HG03571 (cell line): ENCODE measurements around the gene KIN.
"Not testable (repeated sequence)": the region's sequence is repeated elsewhere in the genome, so short reads cannot be mapped to it uniquely, and the experiment has no call there.

Source experiments
- ATAC-seq: cut with Tn5 transposase; IDR thresholded peaks from one replicate; pipeline ENCODE4 v1.9.1; 2021; ENCODE audit not compliant: unreplicated experiment

The KIN gene, protein sequence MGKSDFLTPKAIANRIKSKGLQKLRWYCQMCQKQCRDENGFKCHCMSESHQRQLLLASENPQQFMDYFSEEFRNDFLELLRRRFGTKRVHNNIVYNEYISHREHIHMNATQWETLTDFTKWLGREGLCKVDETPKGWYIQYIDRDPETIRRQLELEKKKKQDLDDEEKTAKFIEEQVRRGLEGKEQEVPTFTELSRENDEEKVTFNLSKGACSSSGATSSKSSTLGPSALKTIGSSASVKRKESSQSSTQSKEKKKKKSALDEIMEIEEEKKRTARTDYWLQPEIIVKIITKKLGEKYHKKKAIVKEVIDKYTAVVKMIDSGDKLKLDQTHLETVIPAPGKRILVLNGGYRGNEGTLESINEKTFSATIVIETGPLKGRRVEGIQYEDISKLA

DNA sequence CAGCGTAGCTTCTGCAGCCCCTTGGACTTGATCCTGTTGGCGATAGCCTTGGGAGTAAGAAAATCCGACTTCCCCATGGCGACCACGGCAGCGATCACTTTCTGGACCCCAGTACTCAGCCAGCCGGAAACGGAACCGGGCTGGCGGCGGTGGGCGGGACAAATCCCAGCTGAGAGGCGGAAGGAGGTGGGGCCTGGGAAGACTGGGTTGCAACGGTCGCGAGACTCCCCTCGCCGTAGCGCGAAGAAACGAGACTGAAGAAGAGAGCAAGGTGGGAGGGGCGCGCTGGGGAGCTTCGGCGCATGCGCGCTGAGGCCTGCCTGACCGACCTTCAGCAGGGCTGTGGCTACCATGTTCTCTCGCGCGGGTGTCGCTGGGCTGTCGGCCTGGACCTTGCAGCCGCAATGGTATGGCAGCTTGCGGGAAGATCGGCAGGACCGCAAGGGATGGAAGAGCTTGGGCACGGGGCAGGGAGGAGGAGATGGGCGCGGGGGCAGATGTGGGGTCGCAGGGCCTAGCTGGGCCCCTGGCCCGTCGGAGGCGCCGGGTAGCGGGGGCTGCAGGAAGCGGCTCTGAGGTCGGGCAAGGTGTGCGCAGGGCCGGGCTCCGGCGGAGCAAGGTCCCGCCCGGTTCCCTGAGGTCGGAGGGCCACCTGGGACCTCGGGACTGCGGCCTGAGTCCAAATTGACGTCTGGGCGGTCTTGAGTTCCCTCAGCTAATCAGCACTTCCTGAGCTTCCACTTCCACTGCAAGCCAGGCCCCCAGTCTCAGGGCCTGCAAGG lies at the start of gene KIN, which contains the start of gene ATP5F1C:
Gene KIN, minus strand, starts transcription at position 137 of the 782 bp plus-strand sequence. Its CDS starts 60 bp downstream, at position 77.
Gene ATP5F1C, plus strand, starts transcription at position 321 of the 782 bp plus-strand sequence. Its CDS starts 31 bp downstream, at position 352.
- ATAC-seq = peak; percentile 93

- no peak for ATAC-seq
Measured at GRCh38 chr10:7836571-7836970, 48.8 kb upstream of the KIN start.

- ATAC-seq = no peak
Measured at GRCh38 chr10:7834262-7834661, 46.5 kb upstream of the KIN start.

- no peak for ATAC-seq
Measured at GRCh38 chr10:7833210-7833609, 45.4 kb upstream of the KIN start.

GRCh38 chr10:7832060-7832459 lies 44.3 kb upstream of the KIN start:
- ATAC-seq = no peak

GRCh38 chr10:7829289-7829834 lies 41.6 kb upstream of the KIN start:
- no peak for ATAC-seq

DNA sequence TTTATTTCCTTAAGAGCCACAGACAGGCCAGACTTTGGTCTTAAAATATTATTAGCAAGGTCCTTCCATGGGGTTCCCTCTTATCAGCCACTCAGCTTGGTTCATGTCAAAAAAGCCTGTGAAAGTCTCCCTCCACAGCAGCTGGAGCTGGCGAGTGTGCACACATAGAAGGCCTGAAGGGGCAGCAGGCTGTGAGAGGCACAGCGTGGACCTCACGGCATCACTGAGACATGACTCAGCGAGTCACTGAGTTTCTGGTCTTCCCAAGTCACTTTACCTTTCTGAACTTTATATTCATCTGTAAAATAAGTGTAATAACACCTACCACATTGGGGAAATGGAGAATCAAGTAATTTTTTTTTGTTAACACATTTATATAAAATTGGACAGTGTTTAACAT lies 39.2 kb upstream of the KIN start:
- ATAC-seq = no peak

GRCh38 chr10:7824251-7824650 lies 36.5 kb upstream of the KIN start:
- ATAC-seq = no peak

GRCh38 chr10:7819121-7819460 lies 31.3 kb upstream of the KIN start:
- peak; percentile 44 for ATAC-seq

DNA sequence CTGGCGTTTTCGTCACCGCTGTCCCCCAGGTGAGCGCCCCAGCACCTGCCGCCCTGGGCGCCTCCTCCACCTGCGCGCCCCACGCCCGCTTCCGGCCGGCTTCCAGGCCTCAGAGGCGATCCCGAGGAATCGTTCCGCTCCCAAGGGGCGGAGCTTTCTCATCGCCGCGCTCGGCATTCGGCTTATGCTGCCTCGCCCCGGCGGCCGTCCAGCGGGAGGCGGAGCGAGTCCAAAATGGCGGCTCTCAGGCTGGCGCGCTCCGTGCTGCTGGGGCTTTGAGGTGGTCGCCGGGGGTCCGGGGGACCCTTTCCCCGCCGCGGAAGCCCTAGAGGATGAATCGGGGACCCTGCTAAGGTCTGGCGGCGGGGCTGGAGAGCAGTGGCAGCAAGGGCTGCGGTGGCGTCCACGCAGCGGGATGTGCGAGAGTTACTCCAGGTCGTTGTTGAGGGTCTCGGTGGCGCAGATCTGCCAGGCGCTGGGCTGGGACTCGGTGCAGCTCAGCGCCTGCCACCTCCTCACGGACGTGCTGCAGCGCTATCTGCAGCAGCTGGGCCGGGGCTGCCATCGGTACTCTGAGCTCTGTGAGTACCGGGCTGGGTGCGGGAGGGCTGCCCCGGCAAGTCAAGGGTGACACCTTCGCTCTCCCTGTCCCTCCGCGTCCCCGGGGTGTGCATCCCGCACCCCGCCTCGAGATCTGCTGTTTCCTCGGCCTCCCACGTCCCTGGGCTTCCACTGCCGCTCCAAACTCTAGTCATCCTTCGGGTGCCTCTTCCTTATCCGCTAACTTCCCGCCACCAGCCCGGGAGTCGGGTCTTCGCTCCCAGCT lies 30.7 kb upstream of the KIN start, which contains the start of gene TAF3:
Gene TAF3, plus strand, starts transcription at position 211 of the 826 bp plus-strand sequence. Its CDS starts 205 bp downstream, at position 416.
- peak; percentile 88 for ATAC-seq

DNA sequence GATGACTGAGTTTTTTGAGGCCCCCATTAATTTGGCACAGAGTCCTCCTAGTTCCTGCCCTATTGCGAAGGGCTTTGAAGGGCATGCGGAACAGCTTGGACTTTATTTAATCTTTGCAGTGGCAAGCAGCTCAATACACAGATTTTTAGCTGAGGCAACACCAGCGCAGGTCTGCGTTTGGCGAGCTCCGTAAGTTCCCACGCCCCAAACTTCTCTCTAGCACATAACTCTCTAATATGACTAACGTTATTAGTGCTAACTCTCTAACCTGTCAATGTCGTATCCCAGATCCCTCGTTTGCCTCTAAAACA lies 30.1 kb upstream of the KIN start:
- peak; percentile 6 for ATAC-seq

GRCh38 chr10:7817576-7817975 lies 29.8 kb upstream of the KIN start:
- no peak for ATAC-seq

GRCh38 chr10:7813481-7813880 lies 25.7 kb upstream of the KIN start:
- no peak for ATAC-seq

- not testable (repeated sequence) for ATAC-seq
Measured at GRCh38 chr10:7811743-7812142, 23.9 kb upstream of the KIN start.

- ATAC-seq = no peak
Measured at GRCh38 chr10:7811000-7811399, 23.2 kb upstream of the KIN start.

GRCh38 chr10:7810443-7810842 lies 22.6 kb upstream of the KIN start:
- no peak for ATAC-seq

GRCh38 chr10:7808686-7809267 lies 21.0 kb upstream of the KIN start:
- ATAC-seq = no peak

GRCh38 chr10:7804741-7805140 lies 16.9 kb upstream of the KIN start:
- no peak for ATAC-seq

DNA sequence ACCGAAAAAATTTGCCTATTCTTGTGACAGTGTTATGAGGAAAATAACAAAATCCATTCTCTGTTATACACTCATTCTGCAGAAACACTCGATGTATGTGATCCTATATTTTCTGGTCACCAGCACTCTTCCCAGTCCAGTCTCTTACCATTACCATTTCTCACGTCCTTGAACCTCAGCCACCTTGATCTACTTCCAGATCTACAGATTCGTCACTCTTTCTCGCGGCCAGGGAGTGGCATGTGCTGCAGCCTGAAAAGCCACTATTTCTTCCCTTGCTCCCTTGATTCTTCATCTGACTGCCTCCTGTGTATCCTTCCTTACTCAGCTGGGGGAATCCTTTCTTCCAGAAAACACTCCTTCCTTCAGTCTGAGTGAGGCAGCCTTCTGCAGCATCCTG lies 16.4 kb upstream of the KIN start:
- ATAC-seq = no peak

DNA sequence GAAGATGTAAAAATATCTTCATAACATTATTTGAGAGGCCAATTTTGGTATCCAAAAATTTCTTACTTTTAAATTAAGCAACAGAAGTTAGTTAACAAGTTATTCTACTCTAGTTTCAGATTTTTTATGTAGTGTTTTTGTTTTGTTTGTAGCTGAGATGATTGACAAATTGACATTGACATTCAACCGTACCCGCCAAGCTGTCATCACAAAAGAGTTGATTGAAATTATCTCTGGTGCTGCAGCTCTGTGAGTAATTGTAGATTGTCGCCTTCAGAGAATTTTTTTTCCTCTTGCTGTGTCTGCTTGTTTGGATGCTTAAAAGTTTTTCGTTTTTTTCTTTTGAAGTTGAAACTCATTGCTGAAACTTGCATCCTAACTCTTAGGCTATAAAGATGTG lies 14.8 kb upstream of the KIN start:
- no peak for ATAC-seq

GRCh38 chr10:7797582-7797981 lies 9.8 kb upstream of the KIN start:
- ATAC-seq = no peak
